Tongue (tissue), 2 donors: ENCODE data around the gene POLR2J3. TPM values are rescaled to one million over a fixed set of nuclear protein-coding genes. Genes with fewer than 3 reads are reported as not detected.
"Not testable (repeated sequence)": the region's sequence is repeated elsewhere in the genome, so short reads cannot be mapped to it uniquely, and the experiment has no call there.

Experiments
- DNase-seq: peaks from one replicate; pipeline ENCODE4 v3.0.0-alpha.2; 2015
- total RNA-seq: library from RNA; depleted of rRNA; stranded (reverse); fragments of >200 nt; gene quantifications from one replicate; pipeline ENCODE4 v1.2.3, GENCODE V29; 2014

Gene POLR2J3
- total RNA-seq, 1 donor from 2014 or later = 22.6 TPM

GRCh38 chr7:102517550-102518147 lies 54.7 kb downstream of the POLR2J3 start, which contains the start of gene RASA4B:
Gene RASA4B (minus strand): TSS chr7:102517777. CDS start chr7:102517710, 67 bp downstream.
- not testable (repeated sequence) for DNase-seq

Other genes with a start within 250 kb of the POLR2J3 start
- not detected for gene SPDYE6, start 216.1 kb downstream of the POLR2J3 start, total RNA-seq
- gene PRKRIP1, start 176.2 kb downstream of the POLR2J3 start, total RNA-seq = 35.2 TPM
- 19.8 TPM for gene ORAI2, start 139.0 kb downstream of the POLR2J3 start, total RNA-seq
- gene ALKBH4, start 107.7 kb downstream of the POLR2J3 start, total RNA-seq = 54.7 TPM
- 12.9 TPM for gene LRWD1, start 107.6 kb downstream of the POLR2J3 start, total RNA-seq
- 9.5 TPM for gene POLR2J, start 93.7 kb downstream of the POLR2J3 start, total RNA-seq
- gene RASA4B, start 54.8 kb downstream of the POLR2J3 start, total RNA-seq = 9.1 TPM
- gene UPK3BL2, start 28.9 kb downstream of the POLR2J3 start, total RNA-seq = 20.6 TPM
- gene SPDYE2, start 21.4 kb downstream of the POLR2J3 start, total RNA-seq = not detected
- gene RASA4, start 44.2 kb upstream of the POLR2J3 start, total RNA-seq = 37.1 TPM
- gene UPK3BL1, start 70.2 kb upstream of the POLR2J3 start, total RNA-seq = 61.3 TPM
- gene SPDYE2B, start 77.7 kb upstream of the POLR2J3 start, total RNA-seq = not detected
- 6.9 TPM for gene POLR2J2, start 99.1 kb upstream of the POLR2J3 start, total RNA-seq
- gene FAM185A, start 176.4 kb upstream of the POLR2J3 start, total RNA-seq = 16.3 TPM